ENCODE data around the gene GAS7. TPM values are rescaled to one million over a fixed set of nuclear protein-coding genes. Genes with fewer than 3 reads are reported as not detected.

Gene GAS7
- total and polyA plus RNA-seq, 9 donors, result 7.1 to 48.0 (median 24.2) TPM

Other genes starting within 250 kb of the GAS7 start
- not detected for gene MYH13, start 174.4 kb upstream of the GAS7 start, total RNA-seq
- gene MYH13, start 174.4 kb upstream of the GAS7 start, polyA plus RNA-seq, result not detected
- gene MYH8, start 223.3 kb upstream of the GAS7 start, total RNA-seq, result not detected
- gene MYH8, start 223.3 kb upstream of the GAS7 start, polyA plus RNA-seq, result not detected